GM19025 (cell line): Measurements from ENCODE around the gene NAMPT.
"Not testable (repeated sequence)": the region's sequence is repeated elsewhere in the genome, so short reads cannot be mapped to it uniquely, and the experiment has no call there.

Experiments used
- ATAC-seq: cut with Tn5 transposase; IDR thresholded peaks from one replicate; pipeline ENCODE4 v1.9.1; 2021; ENCODE audit warnings: mild to moderate bottlenecking, low read depth, moderate library complexity; ENCODE audit not compliant: unreplicated experiment

Gene NAMPT

GRCh38 chr7:106305732-106306131 lies 20.9 kb upstream of the NAMPT start:
- no peak for ATAC-seq

- ATAC-seq: no peak
These were observed 19.8 kb upstream of the NAMPT start for GRCh38 chr7:106304568-106304967.

DNA sequence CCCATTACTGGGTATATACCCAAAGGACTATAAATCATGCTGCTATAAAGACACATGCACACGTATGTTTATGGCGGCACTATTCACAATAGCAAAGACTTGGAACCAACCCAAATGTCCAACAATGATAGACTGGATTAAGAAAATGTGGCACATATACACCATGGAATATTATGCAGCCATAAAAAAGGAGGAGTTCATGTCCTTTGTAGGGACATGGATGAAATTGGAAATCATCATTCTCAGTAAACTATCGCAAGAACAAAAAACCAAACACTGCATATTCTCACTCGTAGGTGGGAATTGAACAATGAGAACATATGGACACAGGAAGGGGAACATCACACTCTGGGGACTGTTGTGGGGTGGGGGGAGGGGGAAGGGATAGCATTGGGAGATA lies 13.8 kb upstream of the NAMPT start:
- ATAC-seq: not testable (repeated sequence)

DNA sequence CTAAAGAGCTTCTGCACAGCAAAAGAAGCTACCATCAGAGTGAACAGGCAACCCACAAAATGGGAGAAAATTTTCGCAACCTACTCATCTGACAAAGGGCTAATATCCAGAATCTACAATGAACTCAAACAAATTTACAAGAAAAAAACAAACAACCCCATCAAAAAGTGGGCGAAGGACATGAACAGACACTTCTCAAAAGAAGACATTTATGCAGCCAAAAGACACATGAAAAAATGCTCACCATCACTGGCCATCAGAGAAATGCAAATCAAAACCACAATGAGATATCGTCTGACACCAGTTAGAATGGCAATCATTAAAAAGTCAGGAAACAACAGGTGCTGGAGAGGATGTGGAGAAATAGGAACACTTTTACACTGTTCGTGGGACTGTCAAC lies 13.4 kb upstream of the NAMPT start:
- not testable (repeated sequence) for ATAC-seq

- no peak for ATAC-seq
These were observed 9.6 kb upstream of the NAMPT start for GRCh38 chr7:106294334-106294733.

GRCh38 chr7:106291247-106291646 lies 6.5 kb upstream of the NAMPT start:
- ATAC-seq: no peak

DNA sequence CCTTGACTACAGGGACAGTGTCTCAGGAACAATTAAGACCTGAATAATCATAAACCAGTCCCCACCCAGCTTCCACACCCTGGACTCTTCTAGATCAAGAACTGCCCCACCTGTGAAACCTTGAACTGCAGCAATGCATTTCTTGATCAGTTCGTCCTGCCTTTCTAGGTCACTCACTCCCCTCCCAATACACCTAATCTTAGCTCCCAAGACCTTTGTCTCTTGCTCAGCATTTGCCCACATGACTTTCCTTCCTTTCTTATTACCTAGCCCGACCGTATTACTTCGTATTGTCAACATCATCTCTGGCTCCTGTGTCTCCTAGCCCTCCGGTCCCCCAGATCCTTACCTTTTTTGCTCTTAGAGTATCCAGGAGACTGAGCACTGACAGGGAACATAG lies 5.5 kb upstream of the NAMPT start:
- no peak for ATAC-seq

GRCh38 chr7:106289848-106290247 lies 5.1 kb upstream of the NAMPT start:
- ATAC-seq: no peak

GRCh38 chr7:106288263-106288662 lies 3.5 kb upstream of the NAMPT start:
- ATAC-seq: no peak

GRCh38 chr7:106287786-106288185 lies 3.0 kb upstream of the NAMPT start:
- no peak for ATAC-seq

DNA sequence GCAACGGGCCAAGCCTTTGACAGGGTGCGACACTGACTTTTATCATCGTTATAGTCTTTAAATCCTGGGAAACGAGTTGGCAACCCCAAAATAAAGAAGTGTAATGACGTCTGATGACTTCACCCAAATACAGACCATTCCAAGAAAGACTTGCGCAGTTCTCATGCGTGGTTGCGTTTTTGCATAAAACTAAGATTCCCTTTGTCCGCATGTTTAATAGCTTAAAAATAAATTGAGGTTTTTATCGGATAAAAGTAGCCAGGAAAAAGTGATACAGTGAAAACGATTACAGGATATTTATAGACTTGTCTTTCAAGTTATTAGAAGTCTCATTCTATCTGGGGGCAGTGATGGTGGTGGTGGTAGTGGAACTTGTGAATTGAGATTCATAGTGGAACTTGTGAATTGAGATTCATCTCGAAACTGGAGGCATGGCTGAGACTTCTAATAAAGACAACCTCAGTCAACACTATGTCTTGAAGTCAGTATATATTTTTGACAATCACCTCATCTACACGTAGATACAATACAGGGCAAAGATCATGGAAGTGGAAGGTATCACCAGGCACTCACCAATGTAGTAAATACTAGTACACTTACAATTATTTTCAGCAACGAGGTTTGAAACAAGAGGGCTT lies 1.2 kb upstream of the NAMPT start:
- ATAC-seq: peak; percentile 17

DNA sequence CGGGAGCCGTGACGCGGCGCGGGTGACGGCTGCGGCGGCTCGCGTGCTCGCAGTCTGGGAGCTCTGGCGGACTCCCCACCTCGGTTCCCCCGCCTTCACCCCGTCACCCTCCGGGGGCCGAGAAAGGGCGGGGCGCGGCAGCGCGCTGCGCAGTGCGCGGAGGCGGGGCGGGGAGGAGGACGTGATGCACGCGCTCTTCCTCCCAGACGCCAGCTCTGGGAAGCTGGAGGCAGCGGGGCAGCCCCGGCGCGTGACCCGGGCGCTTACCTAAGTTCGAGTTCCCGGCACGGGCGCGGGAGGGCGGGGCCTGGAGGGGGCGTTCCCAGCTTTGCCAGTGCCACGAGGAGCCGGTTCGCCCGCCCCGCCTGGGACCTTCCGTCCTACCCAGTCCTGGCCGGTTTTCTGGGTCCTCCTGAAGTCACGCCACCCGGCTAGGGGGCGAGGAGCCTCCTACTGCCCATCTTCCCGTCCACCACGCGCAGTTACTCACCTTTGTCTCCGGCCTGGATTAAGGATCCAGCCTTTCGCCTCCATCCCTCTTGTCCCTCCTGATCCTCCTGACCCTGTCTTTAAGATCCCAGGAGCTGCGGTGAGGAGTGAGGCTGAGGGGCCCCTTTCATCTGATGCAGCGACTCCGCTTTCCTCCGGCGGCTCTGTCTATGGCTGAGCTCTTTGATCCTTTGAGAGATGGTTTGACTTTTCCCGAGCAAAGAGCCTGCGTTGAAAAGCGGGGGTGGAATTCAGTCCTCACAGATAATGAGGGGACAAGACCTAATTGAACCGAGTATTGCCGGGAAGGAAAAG lies 470 bp upstream of the NAMPT start:
- peak; percentile 80 for ATAC-seq

DNA sequence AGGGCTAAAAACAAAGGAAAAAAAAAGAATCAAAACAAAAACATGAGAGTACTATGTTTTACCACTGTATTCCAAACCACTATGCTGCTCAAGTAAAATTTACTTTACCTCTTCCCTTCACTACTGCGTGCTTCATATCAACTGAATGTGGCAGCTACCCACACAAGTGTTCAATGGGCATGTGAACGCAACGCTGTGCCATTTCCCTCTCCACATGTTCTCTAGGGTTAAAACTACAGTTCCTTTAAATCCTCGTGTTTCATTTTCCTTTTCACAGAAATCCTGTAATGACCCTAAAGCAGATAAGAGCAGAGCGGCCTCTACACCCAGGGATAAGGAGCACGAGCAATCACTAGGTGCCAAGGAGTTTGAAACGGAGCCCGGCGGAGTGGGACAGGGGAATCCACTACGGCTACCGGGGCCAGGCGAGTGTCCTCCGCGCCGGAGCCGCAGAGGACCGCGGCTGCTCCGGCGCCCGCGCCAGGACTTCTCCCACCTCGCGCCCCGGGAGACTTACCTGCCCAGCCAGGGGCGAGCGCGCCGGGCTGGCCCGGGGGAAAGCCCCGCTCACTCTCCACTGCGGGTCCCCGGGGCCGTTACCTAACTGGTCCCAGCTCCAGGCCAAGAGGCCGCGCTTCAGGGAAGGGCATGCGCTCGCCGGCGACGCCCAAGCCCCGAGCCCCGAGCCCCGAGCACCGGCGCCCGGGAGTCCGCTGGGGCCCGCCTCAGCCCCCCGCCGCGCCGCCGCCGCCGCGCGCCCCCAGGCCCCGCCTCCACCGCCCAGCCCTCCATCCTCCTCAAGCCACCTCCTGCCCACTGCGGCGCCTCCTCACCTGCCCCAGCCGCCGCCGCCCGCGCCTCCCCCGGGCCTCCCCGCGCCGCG lies 711 bp downstream of the NAMPT start:
- peak; percentile 11 for ATAC-seq

GRCh38 chr7:106283501-106283830 lies 1.3 kb downstream of the NAMPT start:
- no peak for ATAC-seq

- ATAC-seq: no peak
These were observed 1.9 kb downstream of the NAMPT start for GRCh38 chr7:106282852-106283251.

GRCh38 chr7:106282390-106282789 lies 2.4 kb downstream of the NAMPT start:
- ATAC-seq: no peak

DNA sequence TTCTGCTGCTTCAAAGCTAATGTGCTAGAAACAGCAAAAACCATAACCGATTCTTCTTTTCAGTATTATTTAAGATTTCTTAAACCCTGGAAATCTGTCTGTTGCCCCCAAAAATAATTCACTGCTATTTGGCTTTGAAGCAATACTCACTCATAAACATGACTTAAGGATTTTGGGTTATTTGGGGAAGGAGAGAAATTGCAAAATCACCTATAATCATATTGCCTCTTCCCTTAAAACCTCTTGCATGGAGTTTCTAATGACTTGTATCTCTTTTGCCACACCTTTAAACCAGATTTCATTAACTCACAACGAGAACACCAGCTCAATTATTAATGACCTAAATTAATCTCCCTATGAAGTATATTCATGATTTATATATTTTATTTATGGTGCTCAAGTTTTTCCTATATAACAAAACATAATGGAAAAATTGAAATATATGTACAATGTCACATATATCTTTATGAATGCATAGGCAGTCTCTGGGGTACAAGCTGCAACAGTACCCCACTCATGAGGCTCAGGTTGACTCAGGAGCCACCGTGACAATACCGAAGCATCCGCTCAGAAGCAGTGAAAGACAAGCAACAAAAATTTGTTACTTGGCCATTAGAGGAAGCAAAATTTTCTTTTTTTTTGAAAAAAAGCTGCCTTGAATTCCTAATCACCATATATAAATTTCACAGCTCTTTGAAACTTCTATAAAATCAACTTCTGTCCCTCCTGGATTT lies 3.0 kb downstream of the NAMPT start:
- no peak for ATAC-seq

- no peak for ATAC-seq
These were observed 3.7 kb downstream of the NAMPT start for GRCh38 chr7:106281127-106281526.

DNA sequence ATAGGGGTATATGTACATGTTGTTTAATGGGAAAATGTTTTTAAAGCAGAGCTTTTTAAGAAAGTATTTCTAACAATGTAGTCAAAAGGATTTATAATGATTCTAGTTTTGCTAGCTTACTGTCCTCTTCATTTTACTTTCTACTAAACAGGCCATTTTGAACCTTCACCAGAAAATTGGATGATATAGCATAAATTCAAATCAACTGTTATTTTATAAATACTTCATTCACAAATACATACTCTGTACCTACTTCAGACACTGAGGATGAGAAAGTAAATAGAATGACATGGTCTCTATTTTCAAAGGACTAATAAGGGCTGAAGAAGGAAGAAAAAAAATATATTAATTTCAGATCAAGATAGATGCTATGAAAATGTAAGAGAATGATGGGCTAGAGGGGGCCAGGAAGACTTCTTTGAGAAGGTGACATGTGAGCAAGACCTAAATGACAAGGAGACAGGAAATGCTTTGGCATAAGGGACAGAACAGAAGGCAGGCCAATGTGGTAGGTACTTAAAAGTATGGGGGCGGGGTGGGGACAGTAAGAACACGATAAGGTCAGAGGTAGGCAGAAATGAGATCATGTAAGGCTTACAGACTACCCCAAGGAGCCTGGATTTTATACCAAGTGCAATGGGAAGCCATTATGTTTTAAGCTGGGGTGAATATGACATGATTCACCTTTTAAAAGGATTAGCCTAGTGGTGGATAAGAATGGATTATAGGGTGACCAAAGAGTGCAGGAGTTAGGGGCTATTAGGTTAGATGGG lies 5.2 kb downstream of the NAMPT start:
- ATAC-seq: no peak

DNA sequence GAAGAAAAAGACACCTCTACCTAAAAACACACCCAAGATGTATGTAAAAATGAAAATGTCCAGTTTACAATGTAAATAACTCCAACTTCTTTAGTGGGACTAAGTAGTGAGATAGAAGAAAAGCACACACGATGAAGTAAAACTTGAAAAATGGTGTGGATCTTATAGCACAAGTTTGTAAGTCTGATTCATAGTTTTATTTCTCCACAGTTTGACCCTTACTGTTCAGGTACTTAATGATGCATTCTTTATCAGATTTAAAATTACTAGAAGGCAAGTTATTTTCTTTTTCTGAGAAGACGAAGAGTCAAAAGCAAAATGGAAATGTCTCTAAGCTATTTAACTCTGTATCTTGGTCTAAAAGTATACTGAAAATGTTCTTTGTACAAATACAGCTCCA lies 6.1 kb downstream of the NAMPT start:
- no peak for ATAC-seq
